Activated CD4-positive, alpha-beta T cell treated with anti-CD3 and anti-CD28 coated beads for 24 hours (primary cell): Measurements from ENCODE around the gene IRAG1.

Source experiments
- DNase-seq, 2 donors: peaks; one replicate each; pipeline ENCODE4 v3.0.0-alpha.2; 2020; ENCODE audit warnings: low read depth in 2 of 2

IRAG1 gene, protein sequence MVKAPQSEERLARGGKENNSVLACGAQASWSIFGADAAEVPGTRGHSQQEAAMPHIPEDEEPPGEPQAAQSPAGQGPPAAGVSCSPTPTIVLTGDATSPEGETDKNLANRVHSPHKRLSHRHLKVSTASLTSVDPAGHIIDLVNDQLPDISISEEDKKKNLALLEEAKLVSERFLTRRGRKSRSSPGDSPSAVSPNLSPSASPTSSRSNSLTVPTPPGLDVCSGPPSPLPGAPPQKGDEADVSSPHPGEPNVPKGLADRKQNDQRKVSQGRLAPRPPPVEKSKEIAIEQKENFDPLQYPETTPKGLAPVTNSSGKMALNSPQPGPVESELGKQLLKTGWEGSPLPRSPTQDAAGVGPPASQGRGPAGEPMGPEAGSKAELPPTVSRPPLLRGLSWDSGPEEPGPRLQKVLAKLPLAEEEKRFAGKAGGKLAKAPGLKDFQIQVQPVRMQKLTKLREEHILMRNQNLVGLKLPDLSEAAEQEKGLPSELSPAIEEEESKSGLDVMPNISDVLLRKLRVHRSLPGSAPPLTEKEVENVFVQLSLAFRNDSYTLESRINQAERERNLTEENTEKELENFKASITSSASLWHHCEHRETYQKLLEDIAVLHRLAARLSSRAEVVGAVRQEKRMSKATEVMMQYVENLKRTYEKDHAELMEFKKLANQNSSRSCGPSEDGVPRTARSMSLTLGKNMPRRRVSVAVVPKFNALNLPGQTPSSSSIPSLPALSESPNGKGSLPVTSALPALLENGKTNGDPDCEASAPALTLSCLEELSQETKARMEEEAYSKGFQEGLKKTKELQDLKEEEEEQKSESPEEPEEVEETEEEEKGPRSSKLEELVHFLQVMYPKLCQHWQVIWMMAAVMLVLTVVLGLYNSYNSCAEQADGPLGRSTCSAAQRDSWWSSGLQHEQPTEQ

DNA sequence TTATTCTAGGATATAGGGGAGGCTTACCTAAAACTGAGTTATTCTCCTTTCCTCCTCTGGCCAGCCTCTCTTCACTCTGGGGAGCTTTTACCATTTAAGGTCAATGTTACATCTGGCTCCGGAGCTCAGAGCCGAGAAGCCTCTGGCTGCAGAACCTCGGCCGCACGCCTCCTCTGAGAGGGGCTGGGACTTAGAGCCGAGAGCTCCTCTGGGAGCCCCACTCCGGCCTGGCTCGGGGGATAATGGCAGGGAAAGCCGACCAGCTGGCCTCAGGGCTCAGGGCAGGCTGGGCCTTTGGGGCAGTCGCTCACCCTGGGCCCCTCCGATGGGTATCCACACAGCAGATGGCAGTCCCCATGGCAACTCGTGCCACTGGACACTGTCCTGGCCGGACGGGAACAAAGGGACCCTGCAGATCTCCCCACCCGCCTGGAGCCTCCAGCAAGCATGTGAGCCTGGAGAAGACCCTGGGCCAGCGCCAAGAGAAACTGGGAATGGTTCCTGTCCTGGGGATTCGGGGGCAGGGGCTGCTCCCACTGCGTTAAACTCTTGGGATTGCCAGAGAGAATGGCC is at the start of gene IRAG1:
Gene IRAG1 (minus strand): TSS at position 247 of the 573 bp plus-strand sequence. CDS start 153 bp downstream, at position 94.
- DNase-seq: no peak

DNA sequence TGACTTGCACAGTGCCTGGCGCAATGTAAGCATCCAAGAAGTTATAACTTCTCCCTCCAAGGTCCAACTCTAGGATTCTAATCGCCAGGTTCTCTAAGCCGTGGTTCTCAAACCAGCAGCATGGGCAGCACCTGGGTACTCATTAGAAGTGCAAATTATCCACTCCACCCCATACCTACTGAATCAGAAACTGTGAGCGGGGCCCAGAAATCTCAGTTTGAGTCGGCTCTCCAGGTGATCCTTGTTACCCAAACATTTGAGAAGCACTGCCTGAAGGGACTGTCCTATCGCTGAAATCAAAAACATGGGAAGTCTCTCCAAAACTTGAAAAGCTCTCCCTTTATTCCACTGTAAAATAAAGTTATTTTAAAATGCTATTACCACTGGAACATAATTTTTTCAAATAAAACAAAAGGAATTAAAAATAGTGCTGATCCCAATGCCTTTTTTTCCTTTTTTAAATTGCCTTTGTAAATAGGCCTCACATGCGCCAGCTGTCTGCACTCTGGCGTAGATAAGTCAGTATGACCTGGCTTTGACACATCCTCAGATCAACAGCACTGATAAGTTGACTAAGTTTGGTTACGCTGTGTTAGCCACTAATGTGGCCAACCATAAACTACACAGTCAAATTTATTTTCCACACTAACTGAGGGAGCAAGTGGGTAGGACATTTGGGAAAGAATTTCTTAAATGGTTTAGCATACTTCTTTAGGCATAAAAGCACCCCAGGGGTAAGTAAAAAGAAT is 49.1 kb upstream of the IRAG1 start:
- no peak for DNase-seq

DNA sequence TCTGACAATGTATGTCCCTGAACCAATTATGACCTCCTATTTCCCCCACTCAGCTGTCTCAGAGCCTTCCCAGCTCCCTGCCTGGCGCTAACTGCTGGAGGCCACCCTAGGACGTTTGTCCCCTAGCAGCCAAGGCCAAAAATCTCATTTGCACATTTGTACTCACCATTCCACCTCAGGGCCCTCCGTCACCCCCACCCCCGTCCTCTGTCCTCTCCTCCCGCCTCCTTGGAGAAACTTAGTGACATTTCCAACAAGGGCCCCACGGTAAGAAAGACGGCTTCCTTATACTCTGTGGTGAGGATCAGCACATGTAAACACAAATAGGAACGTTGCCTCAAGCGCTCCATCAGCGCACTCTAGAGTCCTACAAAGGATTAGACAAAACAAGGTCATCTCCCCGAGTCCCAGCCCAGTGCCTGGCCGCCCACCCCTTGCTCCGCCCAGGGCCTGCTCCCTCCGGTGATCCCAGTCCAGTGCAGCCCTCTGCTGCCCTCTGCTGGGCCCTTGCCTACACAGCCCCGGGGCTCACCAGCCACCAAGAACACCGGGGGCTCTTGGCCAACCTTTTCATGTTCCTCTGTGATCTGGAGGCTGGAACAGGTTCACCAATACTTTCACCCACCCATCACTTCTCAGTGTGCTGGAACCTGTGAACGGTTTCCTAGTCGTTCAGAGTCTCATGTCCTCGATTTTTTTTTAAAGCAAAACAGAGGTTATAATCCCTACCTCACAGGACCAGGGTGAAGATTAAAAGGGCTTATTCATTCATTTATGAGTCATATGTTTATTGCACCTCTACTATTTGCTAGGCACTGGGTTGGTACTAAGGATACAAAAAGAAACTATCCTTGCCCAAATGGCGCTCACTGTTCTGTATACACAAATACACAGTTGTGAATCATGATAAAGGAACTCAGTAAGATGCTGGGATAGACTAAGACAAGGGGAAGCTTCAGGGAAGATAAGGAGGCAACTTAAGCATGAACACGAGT is 42.2 kb upstream of the IRAG1 start:
- peak; percentile 82 to 86 for DNase-seq

DNA sequence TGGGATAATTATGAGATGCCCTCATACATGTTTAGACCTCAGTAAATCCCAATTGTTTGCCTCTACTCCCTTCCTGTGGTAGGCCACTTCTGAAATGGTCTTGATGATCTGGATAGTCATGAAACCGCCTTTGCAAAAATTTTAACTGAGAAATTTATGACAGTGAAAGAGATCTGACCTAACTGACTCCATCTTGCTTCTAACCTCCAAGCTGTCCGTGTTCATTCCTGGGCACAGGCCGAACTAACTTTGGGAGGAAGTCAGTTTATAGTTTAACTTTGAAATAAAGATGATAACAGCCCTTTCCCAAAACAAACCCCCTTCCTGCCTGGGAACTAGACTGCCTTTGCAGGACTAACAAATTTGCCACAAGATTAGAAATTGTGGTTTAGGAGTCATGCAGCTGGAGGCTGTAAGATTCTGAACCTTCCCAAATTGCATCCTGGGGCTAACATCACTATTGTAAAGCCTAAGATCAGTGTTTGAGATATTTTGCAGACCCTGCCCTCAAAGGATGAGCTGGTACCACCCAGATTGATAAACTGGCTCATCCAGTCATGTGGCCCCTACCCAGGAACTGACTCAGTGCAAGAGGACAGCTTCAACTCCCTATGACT is 37.6 kb upstream of the IRAG1 start:
- DNase-seq: no peak

DNA sequence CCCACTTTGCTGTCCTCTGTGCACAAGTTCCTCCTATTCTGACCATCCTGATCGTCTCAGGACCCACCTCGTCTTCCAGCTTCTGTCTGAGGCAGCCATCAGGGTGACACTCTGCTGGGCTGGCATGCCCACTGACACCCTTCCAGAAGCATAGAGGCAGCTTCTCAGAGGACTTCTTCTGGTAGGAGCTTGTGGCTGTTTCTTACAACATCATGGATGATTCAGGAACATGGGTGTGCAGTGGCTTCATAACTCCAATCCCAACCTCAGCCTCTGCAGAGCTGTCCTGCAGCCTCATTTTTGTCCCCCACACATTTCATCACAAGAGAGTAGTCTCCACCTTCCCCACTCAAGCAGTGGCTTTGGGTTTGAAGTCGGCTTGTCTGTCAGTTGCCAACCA is 36.6 kb upstream of the IRAG1 start:
- no peak for DNase-seq

DNA sequence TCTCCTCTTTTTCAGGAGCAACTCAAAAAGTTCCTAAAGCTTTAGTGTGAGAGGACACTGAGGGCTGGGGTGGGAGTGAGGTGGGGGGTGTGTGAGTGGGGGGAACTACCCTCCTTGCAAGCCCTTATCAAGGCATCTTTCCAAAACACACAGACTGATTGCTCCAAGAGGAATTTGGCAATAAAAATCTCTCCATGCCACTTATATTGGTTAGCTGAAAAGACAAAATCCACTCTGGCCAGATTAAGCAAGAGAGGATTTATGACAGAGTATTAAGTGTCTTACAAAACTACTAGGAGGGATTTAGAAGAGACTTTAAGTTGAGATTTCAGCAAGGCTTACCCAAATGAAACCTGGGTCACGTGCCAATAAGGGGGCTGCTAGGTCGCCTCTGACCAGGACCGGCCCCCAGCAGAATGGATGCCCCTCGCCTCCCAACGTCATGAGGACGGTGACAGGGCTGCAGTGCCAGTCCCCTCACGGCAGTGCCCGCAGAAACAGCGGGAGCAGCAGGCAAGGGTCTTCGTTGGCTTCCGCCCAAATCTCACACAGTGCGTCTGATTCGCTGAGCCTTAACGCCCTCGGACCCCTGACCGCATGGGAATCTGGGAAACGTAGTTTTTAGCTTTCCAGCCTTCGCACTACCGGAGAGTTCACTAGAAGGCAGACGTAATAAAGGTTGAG is 35.4 kb upstream of the IRAG1 start:
- no peak for DNase-seq

DNA sequence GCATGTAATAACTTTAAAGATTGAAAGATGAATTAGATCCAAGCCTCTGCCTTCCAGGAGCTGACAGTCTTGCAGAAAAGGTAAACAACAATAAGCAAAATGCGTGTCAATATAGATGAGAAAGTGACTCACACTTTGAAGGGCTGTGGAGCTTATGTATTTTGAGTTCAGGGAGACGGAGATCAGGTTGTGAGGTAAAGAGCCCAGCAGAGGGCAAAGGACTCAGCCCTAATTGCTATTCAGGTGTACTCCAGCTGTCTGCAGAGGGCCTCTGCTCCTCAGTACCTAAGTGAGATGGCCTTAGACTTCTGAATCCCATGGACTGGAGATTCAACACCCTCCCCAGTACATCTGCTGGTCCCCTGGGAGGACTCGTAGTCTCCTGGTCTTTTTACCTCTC is 34.6 kb upstream of the IRAG1 start:
- no peak for DNase-seq

DNA sequence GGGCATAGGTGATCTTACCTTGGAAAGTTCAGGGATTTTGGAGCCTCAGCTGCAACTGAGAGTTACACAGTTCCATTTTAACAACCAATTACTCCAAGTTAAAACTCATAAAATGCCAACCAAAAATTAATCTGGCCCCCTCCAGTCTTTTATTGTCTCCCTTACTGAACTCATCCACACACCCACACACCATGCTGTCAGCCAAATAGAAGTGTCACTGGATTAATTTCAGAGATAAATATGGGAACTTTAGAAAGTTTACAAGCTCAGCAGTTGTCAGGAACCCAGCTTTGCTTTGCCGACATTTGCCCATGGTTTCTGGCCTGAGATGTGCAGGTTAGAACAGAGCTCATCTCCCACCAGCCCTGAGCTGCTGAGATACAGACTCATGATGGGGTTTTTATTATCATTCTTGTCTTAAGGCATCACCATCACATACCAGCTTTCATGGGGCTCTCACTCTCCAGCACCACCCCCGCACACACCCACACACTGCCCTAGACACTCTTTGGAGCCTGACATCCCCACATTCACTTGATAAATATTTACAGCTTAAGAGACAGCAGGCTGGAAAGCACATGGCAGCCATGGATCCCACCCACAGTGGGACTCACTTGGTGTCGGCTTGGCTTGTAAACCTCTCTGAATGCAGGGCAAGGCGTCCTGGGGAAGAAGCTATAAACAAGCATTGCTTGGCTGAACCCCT is 33.7 kb upstream of the IRAG1 start:
- no peak for DNase-seq

DNA sequence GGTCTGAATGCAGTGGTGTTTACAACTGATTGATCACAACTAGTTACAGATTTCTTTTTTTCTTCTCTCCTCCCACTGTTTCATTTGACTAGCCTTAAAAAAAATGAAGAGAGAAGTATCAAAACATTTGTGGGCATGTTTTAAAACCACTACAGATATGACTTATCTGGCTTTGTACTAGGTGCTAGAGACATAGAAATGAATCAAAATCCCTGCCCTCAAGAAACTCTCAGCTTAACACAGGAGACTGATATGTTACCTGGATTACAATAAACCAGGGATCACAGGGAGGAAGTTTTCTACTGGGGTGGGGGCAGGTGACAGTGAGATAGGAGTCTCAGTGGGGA is 32.3 kb upstream of the IRAG1 start:
- DNase-seq: no peak

DNA sequence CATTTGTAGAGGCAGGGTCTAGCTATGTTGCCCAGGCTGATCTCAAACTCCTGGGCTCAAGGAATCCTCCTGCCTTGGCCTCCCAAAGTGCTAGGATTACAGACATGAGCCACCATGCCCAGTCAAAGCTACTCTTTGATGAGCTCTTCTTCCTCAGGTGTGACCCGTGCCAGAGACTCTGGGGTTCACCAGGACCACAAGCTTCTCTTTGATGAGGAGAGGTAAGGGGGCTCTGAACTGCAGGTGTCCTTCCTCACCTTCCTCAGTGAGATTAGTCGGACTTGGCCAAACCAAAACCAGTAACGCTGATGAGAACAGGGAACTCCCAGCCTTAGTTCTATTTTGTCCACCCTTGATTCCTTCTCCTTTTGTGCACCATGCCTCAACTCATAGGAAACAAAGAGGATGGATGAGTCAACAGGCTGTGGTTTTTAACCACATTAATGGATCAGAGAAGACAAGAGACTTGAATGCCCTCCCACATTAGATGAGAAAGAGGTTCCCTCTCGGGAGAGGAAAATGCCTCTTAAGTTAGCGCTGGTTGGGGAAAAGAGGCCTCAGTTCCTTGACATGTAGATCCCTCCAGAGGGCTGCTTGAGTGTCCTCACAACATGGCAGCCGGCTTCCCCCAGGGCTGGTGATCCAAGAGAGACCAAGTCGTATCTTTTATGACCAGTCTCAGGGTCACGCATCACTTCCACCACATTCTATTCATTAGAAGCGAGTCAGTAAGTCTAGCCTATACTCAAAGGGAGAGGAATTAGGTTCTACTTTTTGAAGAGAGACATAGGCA is 31.8 kb upstream of the IRAG1 start:
- DNase-seq: peak in 1 of 2 donors; percentile 7

DNA sequence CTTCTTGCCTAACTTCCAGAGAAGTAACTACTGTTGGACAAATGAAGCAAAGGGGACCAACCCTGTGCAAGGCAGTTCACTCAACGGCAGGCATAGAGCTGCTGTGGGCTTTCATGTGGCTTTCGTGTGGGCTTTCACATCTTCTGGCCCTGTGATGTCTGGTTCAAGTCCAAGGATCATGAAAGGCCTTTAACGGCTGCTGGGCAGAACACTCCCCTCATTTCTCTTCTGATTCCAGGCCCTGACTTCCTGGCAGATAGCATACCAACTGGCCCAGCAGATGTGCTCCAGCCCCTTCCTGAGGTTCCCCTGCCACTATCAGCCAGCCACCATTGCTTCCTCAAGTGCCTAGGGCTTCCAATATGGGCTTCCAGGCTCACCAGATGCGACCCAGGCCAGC is 28.8 kb upstream of the IRAG1 start:
- DNase-seq: no peak

DNA sequence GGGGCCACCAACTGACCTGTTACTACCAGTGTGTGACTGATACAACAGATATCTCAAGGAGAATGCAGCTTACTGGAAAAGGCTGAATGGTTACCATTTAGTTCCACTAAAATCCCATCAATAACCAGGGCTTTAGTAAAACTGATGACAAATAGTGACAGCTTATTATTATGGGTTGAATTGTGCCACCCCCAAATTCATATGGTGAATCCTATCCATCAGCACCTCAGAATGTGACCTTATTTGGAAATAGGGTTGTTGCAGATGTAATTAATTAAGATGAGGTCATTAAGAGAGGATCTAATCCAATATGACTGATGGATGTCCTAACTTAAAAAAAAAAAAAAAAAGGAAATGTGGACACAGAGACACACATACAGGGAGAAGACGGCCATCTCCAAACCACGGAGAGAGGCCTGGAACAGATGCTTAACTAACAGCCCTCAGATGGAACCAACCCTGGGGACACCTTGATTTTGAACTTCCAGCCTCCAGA is 27.4 kb upstream of the IRAG1 start:
- DNase-seq: no peak

DNA sequence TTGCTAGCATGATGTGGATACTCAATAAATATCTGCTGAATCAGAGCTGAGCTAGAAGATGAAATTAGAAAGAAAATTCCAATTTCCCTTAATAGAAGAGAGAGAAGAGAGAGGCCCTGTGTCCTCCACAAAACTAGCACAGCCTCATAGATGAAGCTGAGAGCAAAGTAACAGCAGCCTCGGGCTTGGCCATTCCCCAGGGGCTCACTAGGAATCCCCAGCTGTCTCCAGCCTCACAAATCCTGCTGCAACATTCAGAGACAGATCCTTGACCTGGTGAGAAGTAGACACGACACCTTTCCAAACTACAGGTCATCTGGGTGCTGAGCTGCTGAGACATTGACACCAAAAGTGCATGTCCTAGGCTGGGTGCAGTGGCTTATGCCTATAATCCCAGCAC is 26.1 kb upstream of the IRAG1 start:
- DNase-seq: no peak

DNA sequence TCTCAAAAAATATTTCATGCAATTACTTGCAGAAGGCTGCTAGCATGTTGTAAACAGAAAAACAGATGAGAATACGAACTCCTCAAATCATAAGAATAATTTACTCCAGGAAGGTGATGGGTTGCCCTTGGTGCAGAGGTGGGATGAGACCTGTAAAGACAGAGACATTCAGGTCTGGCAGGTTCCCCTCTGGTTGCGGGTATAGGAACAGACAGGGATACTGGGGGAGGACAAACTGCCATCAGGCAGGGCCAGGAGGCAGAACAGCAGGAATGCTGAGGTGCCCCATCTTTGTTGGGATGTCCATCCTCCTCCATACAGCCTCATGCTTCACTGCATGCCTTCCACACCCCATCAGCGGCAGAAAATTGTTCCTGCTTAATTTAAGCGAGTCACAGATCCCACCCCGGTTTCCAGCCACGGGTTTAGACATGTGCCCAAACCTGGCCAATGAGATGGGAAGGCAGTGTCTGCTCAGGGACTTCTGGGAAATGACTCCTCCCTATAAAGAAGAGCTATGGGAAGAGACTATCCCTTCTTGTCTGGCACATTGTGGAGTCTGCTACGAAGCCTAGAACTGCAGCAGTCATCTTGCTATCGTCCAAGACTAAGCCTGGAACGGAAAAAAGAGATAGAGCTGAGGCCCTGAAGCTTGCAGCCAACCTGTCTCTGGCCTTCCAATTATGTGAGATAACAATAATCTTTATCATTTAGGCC is 23.1 kb upstream of the IRAG1 start:
- no peak for DNase-seq

DNA sequence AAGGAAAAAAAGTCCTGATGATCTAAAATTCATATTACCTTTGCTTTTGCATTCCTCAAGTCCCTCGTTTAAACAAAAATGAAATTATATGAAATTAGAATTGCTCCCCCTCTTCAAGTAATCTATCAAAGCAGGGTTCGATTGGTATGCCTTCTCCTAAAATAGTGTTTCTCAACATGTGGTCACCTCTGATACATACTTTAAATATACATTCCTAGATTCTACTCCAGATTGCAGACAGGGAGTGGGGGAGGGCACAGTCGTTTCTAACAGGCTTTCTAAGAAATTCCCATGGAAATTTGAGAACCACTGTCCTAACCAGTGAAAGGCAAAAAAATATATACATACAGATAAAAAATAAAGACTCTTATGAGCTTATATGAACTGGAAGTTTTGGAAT is 22.6 kb upstream of the IRAG1 start:
- DNase-seq: no peak

DNA sequence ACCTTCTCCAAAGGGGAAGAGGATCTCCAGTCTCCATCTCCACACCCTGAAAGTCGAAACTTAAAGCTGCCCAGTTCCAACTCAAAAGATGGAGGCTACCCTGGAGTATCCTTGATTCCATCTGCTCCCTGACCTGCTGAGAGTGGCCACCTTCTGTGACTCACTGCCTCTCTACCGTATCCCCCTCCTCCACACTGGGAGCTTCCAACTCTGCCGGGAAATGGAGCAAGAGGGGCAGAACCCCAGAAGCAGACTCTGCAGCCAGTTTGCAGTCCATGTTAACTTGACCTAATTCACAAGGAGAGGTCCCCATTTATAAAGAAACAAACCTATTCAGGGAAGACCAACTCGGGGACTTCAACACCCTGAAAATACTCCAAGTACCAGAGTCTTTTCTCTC is 22.0 kb upstream of the IRAG1 start:
- no peak for DNase-seq
